ENCODE measurements around the gene PROB1.

PROB1 gene

GRCh38 chr5:139341689-139342422 lies 53.0 kb downstream of the PROB1 start, which contains the start of gene PAIP2:
Gene PAIP2 (plus strand): TSS chr5:139341854. CDS start chr5:139363785, 21,931 bp downstream.
- peak; percentile 20 for FAIRE-seq
- peak; percentile 94 for DNase-seq (ENCODE audit: low spot score)

GRCh38 chr5:139341187-139341688 lies 53.7 kb downstream of the PROB1 start:
- no peak for FAIRE-seq
- no peak for DNase-seq (ENCODE audit: low spot score)
